NCI-H345 (cell line): ENCODE data around the gene SSBP4.

Source experiments
- DNase-seq: peaks from one replicate; lab custom pipeline; 2025; lab: John Stamatoyannopoulos, UW

The SSBP4 gene

GRCh38 chr19:18420930-18421329, 1.7 kb downstream of the SSBP4 start:
- no peak for DNase-seq

GRCh38 chr19:18421371-18421959, 2.3 kb downstream of the SSBP4 start:
- no peak for DNase-seq

- no peak for DNase-seq
Measured at GRCh38 chr19:18422530-18423191, 3.5 kb downstream of the SSBP4 start.

DNA sequence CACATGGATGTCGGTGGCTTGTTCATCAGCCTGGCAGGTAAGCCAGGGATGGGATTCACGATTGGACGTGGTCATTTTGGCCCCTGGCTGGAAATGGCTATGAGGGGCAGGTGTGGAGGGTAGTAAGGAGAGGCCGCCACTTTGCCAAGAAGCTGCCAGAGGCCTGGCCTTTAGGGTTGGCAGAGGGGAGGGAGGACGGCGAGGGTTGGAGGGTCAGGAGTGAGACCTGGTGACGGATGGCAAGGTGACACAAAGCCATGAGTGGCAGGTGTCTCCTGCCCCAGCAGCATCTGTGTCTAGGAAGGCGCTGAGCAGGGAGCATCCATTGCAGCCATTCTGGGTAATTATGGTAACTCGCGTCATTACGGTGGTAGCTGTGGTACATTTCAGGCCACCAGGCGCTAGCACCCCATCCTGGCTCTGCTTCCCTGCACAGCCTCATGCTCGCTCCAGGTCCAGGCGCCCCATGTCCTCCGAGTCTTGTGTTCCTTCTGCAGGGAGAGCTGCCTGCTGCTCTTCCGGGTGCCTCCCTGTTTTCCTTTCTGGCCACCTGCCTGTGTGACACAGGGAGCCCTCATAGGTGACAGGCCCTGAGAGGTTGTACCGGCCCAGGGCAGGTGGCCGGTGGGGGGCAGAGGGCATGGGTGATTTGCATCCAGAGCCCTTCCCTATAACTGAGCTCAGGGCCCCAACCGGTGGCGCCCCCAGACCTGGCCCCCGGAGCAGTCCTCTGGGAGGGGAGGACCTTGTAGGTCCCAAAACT, 4.2 kb downstream of the SSBP4 start:
- DNase-seq, result no peak

GRCh38 chr19:18424122-18424889, 5.1 kb downstream of the SSBP4 start:
- no peak for DNase-seq

DNA sequence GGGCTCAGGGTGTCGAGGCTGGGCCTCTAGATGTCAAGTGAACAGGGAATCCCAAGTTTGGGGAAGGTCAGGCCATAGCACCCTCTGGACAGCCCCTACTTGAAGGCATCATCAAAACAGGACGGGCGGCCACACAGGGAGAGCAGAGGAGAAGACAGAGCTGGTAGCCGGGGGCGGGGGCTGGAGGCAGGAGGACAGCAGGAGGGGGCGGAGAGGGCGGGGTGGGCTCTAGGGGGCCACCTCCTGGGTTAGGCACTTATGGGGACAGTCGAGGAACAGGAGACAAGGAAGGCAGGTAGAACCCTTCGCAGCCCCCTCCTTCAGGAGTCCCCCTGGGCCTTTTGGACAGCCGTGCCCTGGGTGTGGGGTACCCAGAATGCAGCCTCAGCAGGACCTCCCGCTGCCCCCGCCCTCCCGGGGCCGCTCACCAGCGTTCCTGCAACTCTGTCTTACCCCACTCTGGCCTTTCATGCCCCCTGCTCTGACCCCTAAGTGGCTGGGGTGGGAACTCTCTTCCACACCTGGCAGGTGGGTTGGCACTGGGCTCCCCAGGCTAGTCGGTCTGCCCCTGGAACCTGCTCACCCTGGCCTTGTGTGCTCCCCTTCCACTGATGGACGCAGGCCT, 5.8 kb downstream of the SSBP4 start:
- DNase-seq, result no peak

DNA sequence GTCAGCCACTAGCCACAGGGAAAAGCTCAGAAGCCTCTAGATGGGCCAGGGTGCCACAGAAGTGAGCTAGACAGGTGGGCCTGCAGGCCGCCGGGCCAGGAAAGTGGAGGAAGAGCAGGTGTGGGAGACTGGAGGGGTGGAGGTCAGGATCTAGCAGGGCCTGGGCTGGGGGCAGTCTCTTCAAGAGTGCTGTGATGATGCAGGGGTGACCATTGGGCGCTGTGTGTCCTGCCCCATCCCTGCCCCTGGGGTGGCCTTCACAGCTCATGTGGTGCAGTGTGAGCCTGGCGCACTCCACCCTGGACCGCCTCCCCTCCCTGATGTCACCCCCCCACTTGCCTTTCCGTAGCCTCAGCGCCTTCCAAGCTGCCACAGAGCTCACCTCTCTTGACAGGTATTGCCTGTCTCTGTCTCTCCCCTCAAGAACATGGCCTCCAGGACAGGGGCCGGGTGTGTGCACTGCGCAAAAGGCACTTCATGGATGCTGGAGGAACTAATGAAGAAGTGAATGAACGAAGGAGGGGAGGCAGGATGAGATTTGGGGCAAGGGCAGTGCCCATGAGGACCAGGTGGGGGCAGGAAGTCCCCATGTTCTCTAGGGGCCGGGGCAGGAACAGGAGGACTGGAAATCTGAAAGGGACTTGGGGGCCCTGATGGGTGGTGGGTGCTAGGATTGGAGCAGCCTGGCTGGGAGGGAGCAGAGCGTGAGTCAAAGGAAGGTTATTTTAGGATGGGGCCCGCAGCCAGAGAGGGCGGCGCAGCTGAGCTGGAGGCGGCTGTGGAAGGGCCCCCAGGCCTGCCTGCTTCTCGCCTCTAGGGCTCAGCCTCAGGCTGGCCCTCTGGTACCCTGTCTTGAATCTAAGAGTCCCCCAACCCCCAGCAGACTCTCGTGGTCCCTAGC, 6.6 kb downstream of the SSBP4 start:
- DNase-seq, result no peak

GRCh38 chr19:18426416-18426767, 7.2 kb downstream of the SSBP4 start:
- DNase-seq, result no peak

- no peak for DNase-seq
Measured at GRCh38 chr19:18427080-18427742, 8.0 kb downstream of the SSBP4 start.

GRCh38 chr19:18427743-18428113, 8.5 kb downstream of the SSBP4 start:
- DNase-seq, result no peak

- DNase-seq, result no peak
Measured at GRCh38 chr19:18428173-18428786, 9.1 kb downstream of the SSBP4 start.

DNA sequence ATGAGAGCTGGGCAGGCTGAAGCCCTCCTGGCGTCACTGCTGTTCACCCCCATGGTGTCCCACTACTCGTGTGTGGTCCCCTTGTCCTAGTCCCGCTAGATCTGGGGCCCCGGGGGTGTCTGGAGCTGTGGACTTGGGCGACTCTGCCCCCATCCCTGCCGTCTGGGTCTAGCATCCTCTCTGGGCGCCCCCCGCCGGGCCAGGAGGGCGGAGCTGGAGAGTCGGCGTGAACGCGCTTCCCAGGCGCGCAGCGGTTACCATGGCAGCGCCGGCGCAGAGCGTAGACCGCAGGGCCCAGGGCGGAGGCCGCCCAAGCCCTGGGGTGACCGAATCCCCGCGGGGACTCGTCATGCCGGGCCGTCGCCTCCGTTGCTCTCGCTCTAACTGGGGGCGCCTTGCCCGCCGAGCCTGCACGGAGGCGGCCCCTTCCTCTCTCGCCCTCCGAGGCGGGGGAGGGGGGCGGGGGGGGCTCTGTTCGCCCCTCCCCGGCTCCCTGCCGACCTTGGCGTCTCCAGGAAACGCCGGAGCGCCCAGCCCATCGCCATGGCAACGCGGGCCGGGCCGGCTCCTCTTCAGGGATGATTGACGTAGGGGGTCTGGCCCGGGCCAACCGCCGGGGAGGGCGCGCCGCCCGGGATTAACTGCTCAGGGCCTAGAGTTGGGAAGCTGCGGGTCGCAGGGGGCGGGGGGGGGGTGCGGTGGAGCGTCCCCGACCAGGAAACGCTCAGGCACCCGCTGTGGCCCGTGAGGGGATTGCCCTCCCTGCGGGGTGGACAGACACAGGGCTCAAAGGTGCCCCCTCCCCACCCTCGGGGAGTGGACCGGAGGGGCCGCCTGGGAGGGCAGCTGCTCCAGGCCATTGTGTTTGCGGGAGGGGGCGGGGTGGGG, 9.8 kb downstream of the SSBP4 start:
- peak; percentile 87 for DNase-seq

- no peak for DNase-seq
Measured at GRCh38 chr19:18429717-18430416, 10.7 kb downstream of the SSBP4 start.

- no peak for DNase-seq
Measured at GRCh38 chr19:18430417-18431144, 11.4 kb downstream of the SSBP4 start.

DNA sequence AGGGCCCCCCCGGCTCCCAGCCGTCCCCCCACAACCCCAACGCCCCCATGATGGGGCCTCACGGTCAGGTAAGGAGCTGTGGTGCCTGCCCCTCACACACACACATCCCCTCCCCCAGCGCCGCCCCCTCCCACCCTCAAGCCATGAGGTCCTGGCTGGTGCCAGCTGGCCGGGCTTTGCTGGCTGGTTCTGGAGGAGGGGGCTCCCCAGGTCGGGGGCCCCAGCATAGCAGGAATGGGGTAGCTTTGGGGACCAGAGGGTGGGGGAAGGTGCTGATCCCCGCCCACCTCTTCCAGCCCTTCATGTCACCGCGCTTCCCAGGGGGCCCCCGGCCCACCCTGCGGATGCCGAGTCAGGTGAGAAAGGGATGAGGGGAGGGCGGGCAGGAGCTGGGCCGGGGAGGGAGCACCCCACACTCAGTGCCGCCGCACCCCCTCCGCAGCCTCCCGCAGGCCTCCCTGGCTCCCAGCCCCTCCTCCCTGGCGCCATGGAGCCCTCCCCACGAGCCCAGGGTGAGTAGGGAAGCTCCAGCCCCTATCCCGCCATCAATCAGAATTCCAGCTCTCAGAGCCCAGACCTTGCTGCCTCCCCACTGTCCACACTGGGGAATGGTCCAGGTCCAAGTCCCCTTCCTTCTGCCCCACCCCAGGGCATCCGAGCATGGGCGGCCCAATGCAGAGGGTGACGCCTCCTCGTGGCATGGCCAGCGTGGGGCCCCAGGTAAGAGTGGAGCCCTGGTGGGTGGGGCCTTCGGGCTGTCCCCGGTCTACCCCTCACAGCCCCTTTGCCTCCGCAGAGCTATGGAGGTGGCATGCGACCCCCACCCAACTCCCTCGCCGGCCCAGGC, 12.4 kb downstream of the SSBP4 start:
- no peak for DNase-seq

- DNase-seq, result no peak
Measured at GRCh38 chr19:18432275-18433014, 13.2 kb downstream of the SSBP4 start.
